Measurements from ENCODE around the gene SP1.

- TF ChIP-seq POLR2A (IDR thresholded peaks at IDR 0.05) (no peak), CTCF (IDR thresholded peaks at IDR 0.05 in 8 of 11, conservative IDR thresholded peaks at IDR 0.05 in 3 of 11) (no peak), POLR2AphosphoS5 (IDR thresholded peaks at IDR 0.05) (no peak)
Measured at GRCh38 chr12:53428741-53429140, 48.8 kb downstream of the SP1 start.
